Measurements from ENCODE around the gene SLC14A1.

GRCh38 chr18:45726603-45727002 is 2.6 kb downstream of the SLC14A1 start:
- TF ChIP-seq CTCF (IDR thresholded peaks at IDR 0.05) (no peak), POLR2A (IDR thresholded peaks at IDR 0.05) (no peak), POLR2AphosphoS5 (IDR thresholded peaks at IDR 0.05) (no peak)

All from breast epithelium (tissue), 3 donors.